Measurements from ENCODE around the gene MLIP.

DNA sequence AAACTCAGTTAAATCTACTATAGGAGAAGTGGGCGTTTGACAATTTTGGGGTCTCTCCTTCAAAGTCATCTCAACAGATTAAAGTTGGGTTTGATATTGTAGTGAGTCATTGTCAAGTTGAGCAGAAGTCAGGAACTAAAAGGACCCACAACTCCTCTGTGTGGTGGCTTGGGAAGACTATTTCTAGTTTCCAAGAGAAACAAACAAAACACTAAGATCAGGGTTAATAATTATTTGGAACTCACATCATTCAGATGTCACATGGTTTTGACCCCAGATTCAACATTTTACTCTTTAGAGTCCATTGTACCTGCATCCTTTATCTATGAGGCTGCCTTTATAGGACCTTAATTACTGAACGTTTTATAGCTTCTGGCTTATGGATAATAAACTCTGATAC is 151.7 kb downstream of the MLIP start:
- TF ChIP-seq MAX (IDR thresholded peaks at IDR 0.05) = no peak
- TF ChIP-seq, protein P1, sequence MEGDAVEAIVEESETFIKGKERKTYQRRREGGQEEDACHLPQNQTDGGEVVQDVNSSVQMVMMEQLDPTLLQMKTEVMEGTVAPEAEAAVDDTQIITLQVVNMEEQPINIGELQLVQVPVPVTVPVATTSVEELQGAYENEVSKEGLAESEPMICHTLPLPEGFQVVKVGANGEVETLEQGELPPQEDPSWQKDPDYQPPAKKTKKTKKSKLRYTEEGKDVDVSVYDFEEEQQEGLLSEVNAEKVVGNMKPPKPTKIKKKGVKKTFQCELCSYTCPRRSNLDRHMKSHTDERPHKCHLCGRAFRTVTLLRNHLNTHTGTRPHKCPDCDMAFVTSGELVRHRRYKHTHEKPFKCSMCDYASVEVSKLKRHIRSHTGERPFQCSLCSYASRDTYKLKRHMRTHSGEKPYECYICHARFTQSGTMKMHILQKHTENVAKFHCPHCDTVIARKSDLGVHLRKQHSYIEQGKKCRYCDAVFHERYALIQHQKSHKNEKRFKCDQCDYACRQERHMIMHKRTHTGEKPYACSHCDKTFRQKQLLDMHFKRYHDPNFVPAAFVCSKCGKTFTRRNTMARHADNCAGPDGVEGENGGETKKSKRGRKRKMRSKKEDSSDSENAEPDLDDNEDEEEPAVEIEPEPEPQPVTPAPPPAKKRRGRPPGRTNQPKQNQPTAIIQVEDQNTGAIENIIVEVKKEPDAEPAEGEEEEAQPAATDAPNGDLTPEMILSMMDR (IDR thresholded peaks at IDR 0.05; ENCODE audit: low read depth, low read length, missing input control) = no peak
- no peak for TF ChIP-seq YY1 (IDR thresholded peaks at IDR 0.05)
- TF ChIP-seq TAF1 (conservative IDR thresholded peaks at IDR 0.05) = no peak
- no peak for TF ChIP-seq RAD21 (IDR thresholded peaks at IDR 0.05)
- no peak for TF ChIP-seq GABPA (IDR thresholded peaks at IDR 0.05 in 1 of 2, conservative IDR thresholded peaks at IDR 0.05 in 1 of 2)
- no peak for TF ChIP-seq SP1 (IDR thresholded peaks at IDR 0.05)
- TF ChIP-seq EGR1 (IDR thresholded peaks at IDR 0.05; ENCODE audit: low read depth in 2 of 2) = no peak
- TF ChIP-seq JUND (IDR thresholded peaks at IDR 0.05) = no peak
- no peak for TF ChIP-seq FOXA1 (IDR thresholded peaks at IDR 0.05)
- TF ChIP-seq ATF3 (IDR thresholded peaks at IDR 0.05) = no peak
- no peak for TF ChIP-seq HNF4A (conservative IDR thresholded peaks at IDR 0.05)
